SKM-1 (cell line): ENCODE results near the gene HHLA2.
A peak's percentile ranks its signal among the peaks of the same experiment; 100 is the strongest.

Experiments
- DNase-seq: peaks from one replicate; lab custom pipeline; 2025; ENCODE audit not compliant: unreplicated experiment; lab: John Stamatoyannopoulos, UW

Gene HHLA2

DNA sequence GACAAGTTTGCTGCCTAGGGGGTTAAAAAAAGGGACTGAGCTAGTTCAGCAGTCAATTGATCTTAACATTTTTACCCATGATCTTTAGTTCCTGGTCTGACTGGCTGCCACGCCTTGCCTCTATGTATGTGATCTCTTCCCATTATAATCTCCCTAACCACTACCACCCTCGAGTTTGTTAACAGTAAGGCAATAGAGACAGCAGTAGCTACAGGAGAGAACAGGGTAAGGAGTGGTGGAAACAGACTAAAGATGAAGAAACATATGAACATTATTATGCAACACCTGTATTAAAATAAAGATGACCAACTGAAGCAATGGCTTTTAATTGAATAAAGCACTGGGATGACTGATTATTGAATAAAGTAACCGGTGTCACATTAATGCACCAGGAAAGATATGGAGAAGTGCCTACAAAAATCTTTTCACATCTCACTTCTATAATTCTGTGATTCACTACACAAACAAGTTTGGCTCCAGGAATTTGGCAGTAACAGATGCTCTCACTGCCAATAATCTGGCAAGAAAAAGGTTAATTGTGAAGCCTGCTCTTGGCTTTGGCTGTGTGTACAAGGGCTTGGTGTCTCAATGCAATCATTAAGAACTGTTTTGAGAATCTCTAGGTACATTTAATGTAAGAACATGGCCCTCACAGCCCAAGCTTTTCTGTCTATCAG lies 95.7 kb downstream of the HHLA2 start:
- DNase-seq: no peak

DNA sequence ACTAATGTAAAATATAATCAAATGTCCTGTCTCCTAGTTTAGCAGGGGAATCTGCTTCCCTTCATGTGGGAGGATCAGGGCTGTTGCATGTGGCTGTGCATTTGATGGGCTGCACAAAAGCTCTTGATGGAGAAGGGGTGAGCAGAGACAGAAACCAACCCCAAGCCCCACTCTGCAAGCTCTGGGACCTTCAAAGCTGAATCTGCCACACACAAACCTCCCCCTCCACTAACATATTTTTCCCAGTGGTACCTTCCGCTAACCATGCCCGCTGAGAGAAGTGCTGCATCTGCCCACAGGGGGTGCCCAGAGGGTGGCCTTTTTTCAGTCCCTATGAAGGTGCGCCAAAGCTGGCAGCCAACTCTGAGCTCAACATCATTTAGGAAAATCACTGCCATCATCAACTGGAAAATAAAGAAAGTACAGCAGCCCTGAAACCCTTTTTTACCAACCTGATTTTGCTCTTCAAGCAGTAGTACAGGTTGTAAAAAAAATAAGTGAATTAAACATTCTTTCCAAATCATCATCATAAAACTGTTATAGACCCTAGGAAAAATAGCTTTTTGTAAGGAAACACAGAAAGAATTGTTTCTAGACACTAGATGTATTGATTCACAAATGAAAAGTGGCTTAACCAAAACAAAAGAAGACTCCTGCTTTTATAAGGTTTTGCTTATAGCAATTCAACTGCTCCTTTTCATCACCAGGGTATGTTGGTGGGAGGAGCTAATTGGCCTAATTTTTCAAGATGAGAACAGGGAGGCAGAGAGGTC lies 97.0 kb downstream of the HHLA2 start:
- no peak for DNase-seq

DNA sequence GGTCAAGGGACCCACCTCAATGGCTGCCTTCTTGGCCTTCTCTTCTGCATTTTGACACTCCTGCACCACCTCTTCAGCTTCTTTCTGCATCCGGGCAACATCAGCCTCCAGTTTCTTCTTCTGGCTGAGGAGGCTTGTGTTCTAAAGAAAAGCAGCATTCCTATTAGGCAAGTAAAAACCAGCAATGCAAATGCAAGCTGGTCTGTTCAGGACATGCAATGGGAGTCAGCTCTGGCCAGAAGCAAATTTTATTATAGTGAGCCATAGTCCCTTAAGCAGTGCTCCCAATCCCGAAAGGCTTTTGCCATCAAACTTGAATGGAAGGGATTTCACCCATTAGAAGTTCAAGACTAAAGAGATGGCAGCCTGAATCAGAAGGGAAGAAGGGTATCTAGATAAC lies 97.7 kb downstream of the HHLA2 start:
- DNase-seq: no peak

DNA sequence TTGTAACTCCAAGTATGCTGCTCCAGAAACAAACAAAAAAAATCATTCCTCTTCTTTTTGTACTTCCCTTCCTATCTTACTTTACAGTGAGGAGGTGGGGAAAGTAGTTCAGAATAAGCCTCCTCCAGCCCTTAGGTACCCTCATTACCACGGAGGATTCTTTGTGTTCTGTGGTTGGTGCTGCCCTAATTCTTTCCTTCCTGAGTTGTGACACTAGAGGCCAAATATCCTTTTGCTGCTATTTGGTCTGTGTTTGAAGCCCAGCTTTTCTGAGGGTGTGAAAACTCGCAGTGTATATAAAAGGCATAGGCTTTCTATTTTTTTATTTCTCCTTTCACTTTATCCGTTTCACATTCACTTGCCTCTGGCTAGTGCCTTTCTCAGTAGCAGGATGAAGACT lies 98.2 kb downstream of the HHLA2 start:
- no peak for DNase-seq

DNA sequence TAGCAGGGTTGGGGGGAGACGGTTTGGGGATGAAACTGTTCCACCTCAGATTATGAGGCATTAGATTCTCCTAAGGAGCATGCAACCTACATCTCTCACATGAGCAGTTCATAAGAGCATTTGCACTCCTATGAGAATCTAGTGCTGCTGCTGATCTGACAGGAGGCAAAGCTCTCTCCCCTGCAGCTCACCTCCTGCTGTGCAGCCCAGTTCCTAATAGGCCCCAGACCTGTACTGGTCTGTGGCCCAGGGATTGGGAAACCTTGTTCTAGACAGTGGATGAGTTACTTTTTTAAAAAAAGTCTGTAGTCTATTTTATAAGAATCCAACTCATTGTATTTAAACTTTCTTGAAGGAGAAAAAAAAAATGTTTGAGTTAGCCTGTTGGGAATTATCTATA lies 100.0 kb downstream of the HHLA2 start:
- no peak for DNase-seq

DNA sequence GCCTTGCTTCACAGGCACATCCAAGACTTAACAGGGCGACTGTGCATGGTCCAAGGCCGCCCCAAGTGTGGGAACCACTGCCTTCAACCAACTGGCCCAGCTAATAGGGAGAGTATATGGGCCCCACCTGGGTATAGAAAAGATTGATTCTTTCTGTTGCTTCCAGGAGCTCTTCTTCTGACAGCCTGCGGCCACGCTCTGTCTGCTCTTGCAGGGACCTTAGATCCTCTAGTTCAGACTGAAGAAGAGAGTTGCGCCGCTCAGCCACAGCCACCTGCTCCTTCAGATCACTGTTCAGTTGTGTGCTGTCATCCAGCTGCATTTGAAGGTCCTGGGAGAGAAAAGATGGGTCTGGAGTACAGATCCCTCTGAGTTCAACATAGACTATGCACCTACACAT lies 102.2 kb downstream of the HHLA2 start:
- DNase-seq: no peak

DNA sequence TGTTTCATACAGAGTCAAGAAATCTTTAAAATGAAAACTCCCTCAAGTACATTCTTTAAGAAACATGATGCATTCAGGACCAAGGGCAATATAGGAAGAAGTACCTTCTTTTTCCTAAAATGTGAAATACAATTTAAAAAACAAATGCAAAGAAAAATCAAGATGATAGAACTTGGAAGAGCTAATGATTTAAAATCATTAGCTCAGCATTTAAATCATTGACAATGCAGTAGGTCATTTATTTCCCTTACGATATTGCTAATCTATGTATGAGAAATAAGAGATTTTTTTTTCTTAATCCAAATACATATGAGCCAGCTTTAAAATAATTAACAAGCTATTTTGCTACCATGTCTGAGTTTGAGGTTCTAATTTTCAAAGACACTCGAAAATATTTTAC lies 105.5 kb downstream of the HHLA2 start:
- DNase-seq: no peak

DNA sequence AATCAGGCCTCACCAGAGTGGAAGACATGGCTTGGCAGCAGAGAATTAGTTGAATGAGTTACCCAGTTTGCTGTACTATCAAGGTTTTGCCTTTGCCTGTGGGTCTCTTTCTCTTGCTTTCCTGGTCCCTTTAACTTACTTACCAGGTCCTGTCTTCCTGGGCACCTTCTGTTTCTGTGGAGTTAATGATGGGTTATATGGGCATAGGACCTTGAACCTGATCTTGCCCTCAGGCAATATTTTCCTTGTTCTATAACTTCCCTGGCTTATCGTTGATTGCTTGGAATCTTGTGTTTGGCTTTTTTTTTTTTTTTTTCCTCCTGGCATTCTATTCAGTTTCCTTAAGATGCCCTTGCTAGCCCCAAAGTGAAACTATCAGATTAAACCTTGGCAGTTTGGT lies 106.8 kb downstream of the HHLA2 start:
- no peak for DNase-seq

DNA sequence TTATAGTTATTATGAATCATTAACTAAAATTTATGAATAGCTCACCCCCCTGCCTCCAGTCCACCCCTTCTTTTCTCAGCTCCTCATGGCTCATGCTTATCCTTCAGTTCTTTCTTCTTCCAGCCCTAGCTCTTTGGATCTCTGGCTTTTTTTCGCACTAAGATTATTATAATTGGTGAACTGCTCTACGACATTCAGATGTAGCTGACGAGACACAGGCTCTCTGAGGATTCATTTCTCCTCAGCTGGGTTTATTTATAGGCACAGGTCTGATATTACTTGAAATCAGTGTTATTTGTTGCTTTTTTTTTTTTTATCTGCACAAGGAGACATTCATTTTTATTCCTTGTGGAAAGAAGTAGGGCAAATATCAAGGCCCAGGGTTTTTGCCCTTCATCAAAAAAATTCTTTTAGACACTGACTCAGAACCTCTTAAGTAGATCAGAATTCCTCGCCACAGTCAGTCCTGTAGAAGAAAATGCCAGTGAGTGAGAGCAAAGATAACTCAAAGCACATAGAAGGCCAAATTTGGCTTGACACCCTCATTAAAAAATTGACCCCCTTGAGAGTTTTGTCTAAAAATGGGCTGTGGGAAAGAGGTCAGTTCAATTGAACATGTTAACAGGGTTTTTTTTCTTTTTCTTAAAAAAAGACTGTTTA lies 107.5 kb downstream of the HHLA2 start:
- DNase-seq: no peak

DNA sequence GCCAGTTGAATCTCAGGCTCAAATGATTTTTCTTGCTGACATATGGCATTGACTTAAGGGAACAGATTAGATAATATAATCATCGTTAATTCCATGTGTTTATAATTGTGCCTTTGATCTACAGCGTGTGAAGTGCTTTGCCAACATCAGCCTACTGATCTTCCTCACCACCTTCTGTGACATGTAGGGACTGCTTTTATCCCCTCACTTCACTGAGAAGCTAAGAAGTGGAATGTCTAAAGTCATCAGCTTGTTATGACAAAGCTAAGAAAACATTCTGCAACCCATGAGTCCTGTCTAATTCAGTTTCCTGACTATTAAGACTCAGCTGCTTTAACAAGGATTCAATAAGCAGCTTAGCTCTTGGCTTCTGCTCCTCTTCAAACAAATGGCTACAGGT lies 108.0 kb downstream of the HHLA2 start:
- DNase-seq: no peak

DNA sequence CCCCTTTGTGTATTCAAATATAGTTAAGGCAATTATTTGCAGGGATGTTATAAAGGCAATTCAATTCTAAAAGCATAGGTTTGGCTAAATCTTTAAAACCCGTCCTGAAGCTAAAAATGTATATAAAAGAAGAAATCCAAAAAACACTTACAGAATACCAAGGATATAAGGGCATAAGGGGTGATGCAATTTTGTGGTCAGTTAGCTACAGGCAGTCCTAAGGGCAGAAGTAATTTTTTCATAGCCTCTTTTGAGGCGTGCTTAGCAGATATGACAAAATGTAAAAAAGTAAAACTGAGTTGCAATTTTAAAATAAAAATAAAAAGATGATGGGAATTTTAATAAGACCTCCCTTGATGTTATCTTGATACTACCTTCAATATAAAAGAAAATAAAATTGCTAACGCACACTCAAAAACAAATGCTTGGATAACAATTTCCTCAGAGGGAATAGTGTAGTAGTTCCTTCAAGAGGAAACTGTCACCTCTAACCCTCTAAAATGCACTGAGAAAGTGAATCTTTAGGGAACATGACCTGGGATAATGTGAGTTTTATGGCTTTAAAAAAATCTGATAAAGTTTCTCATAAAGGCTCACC lies 109.8 kb downstream of the HHLA2 start:
- peak; percentile 36 for DNase-seq

DNA sequence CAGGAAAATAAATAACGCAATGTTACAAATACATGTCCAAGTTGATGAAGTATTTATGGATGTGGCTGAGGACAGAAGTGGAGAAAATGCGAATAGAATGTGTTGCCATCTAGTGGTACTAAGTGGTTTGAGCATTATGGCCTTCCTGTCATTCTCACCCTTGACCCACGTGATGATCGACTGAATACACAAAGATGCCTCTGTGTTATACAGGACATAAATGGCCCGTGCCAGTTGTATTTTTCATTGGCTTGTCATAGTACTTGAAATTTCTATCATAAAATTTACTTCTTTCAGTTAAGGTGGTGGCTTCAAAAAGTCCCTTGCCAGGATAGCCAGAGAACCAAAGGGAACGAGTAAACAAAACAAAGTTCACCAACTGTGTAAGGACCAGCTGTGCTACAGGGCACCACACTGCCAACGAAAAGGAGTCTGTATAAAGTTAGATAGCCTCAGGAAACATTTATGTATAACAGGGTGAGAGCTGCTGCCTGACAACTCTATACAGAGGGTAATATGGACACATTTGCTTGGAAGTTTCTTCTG lies 110.4 kb downstream of the HHLA2 start:
- peak; percentile 80 for DNase-seq

DNA sequence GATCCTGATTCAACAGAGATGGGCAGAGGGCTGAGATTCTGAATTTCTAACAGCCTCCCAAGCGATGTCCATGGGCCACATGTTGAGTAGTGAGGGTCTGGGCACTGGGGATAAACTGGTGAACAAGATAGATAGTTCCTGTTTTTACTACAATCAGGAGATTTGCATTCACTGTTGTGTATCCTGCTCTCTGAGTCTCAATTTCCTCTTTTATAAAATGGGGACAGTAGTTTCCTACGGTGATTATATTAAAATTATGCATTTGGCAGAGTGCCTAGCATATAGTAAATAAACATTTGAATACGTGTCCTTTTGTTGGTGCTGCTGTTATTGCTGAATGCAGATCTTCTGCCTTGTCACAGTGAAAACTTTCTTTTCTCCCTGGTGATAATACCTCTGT lies 111.5 kb downstream of the HHLA2 start:
- DNase-seq: peak; percentile 51

DNA sequence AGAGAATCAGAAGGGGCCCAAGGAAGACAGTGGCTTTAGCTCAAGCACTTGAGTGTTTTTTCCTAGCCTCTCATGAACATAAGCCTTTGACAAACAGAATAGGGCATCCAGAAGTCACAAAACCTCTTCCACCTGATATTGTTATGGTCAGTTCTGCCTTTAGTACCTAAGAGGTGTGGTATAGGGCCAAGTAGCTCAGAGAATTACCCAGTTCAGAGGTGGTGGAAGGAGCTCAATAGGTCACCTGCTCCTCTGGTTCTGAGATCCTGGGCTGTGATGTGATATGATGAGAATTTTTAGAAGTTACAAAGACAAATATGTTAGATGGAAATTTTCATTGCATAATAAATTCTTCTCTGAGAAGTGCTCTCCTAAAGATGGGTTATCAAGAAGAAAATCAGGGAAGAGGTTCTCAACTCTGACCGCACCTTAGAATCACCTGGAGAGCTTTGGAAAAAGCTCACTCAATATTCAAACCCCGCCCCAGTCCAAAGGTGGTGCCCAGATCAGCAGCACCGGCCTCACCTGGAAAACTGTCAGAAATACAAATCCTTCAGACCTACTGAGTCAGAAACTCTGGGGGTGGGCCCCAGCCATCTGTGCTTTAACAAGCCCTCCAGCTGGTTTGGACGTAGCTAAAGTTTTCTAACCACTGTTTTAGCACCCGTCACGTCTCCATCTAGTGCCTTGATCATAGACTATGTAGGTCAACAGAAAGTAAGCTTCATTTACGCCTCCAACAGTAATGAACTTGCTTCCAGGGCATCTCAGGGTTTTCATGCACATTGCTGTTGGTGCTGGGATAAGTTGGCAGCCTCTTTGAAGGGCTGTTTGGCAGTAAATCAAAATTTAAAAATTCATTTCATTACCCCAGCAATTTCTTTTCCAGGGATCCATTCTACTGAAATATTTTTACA lies 112.8 kb downstream of the HHLA2 start:
- DNase-seq: no peak

DNA sequence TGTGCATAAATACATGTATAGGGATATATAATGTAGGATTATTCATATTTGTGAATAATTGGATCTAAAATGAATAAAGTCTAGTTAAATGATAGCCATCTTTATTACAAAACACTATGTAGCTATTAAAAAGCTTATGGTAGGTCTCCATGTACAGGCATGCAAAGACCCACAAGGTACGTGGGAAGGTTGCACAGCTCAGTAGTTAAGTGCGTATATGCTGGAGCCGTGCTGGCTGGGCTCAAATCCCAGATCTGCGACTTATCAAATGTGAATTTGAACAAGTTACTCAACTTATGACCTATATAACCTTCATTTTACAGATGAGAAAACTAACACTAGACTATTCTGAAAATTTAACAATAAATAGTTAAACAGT lies 113.4 kb downstream of the HHLA2 start:
- DNase-seq: no peak

DNA sequence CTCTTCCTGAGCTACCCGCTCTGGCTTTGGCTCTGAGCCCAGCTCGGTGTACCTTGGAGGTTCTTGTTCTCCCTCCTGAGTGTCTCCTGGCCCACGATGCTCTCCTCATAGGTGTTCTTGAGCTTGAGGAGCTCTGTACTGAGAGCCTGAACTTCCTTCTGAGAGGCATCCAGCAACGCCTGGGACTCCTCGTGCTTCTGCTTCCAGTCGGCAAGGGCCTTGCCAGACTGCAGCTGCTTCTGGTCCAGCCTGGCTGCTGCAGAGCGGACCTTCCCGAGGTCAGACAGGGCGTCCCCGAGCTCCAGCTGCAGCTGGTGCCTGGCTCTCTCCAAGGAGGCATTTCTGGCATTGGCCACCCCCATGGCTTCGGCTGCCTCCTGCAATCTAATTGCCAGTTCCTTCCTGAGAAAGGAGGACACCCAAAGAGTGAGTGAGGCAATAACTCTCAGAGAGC lies 114.2 kb downstream of the HHLA2 start:
- DNase-seq: no peak

DNA sequence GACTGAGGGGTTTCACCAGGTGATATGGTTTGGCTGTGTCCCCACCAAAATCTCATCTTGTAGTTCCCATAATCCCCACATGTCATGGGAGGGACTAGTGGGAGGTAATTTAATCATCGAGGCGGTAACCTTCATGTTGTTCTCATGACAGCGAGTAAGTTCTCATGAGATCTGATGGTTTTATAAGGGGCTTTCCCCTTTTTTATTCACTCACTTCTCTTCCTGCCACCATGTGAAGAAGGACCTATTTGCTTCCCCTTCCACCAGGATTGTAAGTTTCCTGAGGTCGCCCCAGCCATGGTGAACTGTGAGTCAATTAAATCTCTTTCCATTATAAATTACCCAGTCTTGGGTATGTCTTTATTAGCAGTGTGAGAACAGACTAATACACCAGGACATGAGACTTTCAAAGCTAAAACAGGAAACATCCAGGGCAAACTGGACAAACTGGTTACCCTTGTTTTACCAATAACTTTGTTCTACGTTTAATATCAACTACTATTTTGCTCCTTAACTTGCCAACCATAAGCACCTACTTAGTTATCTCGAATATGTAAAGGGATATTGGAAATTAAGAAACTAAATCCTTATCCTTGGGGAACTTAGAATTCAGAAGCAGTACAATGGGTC lies 115.9 kb downstream of the HHLA2 start:
- DNase-seq: no peak

DNA sequence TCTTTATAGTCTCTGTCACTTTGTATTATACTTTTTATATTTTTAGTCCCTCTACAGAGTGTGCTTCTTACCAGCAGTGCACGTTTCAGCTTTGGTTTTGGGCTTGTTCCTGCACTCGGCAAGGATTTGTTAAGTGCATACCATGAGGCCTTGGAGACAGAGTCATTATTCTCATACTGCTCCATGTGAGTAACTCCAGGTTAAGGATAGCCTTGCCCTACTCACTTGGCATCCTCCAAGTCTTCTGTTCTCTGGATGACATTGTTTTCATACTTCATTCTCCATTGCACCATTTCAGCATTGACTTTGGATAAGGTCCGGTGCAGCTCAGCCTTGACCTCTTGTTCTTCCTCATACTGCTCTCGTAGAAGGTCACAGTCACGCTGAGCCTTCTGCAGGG lies 117.7 kb downstream of the HHLA2 start:
- no peak for DNase-seq

DNA sequence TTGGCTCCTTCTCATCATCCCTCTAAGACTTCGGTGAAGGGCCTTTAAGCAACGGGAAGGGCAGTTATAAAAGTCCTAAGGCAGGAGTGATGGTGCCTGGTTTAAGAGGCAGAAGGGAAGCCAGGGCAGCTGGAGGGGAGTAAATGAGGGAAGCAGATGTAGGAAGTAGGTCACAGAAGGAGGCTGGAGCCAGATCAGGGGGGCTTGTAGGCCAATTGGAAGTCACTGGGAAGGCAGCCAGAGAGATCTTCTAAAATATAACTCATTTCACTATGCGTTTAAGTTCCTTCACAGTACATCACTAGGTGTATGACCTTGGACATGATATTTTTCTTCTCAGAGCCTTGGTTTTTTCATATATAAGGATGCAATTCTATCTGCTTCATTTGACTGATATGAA lies 119.3 kb downstream of the HHLA2 start:
- DNase-seq: no peak
